ENCODE data around the gene KLC1.
"Not testable (repeated sequence)": the region's sequence is repeated elsewhere in the genome, so short reads cannot be mapped to it uniquely, and the experiment has no call there.

Gene KLC1

DNA sequence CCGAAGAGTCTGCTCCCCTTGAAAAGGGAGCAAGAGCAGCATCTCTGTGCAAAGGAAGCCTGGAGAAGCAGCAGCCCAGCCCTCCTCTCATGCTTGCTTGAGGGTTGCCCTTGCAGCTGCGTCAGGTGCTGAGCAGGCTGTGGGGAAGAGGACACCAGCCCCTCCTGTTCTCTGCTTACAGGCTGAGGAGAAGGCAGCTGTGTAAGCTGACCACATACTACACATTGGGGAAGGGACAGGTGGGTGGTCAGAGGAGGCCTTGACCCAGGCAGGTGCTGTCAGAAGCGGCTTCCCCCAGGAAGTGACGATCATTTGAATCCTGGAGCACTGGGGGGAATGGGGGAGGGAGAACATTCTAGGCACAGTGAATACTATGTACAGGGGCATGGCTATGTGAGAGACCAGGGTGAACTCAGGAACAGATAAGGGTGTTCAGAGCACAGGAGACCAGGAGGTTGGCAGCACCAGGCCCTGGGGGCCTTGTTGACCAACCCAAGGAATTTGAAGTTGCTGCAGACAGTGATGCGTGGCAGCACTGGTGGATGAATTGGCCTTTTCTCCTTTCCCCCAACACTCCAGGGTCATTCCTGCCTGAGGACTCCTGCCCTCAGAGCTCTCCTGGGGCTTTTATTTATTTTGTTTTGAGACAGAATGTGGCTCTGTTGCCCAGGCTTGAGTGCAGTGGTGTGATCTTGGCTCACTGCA is 2.7 kb upstream of the KLC1 start:
- DNase-seq, result no peak

GRCh38 chr14:103627073-103628025 is 1.7 kb upstream of the KLC1 start:
- DNase-seq, result no peak

- no peak for DNase-seq
Observed at GRCh38 chr14:103628221-103628683, 759 bp upstream of the KLC1 start.

- no peak for DNase-seq
Observed at GRCh38 chr14:103629503-103630121, 601 bp downstream of the KLC1 start.

- DNase-seq, result no peak
Observed at GRCh38 chr14:103630364-103631108, 1.5 kb downstream of the KLC1 start.

- DNase-seq, result no peak
Observed at GRCh38 chr14:103633391-103633790, 4.4 kb downstream of the KLC1 start.

- DNase-seq, result no peak
Observed at GRCh38 chr14:103634156-103634555, 5.1 kb downstream of the KLC1 start.

DNA sequence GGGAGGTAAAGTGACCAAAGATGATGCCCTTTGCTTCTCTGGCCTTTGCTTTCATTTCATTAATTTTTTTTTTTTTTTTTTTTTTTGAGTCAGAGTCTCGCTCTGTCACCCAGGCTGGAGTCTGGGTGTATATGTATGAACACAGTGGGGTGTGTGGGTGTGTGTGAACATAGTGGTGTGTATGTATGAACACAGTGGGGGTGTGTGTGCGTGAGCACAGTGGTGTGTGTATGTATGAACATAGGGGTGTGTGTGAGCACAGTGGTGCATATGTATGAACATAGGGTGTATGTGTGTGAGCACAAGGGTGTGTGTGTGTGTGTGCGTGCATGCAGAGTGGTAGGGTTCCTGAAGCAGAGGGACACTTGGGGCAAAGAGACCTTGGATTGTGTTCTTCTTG is 9.6 kb downstream of the KLC1 start:
- no peak for DNase-seq

DNA sequence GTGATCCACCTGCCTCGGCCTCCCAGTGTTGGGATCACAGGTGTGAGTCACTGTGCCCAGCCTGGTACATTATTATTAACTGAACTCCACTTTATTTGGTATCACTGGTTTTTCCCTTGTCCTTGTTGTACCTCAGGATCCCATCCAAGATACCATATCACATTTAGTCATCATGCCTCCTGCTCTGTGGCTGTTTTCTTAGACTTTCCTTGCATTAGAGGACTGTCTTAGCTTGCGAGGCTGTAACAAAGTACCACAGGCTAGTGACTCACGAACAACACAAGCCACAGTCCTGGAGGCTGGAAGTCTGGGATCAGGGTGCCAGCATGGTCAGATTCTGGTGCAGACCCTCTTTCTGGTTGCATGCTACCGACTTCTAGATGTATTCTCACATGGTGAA is 12.2 kb downstream of the KLC1 start:
- no peak for DNase-seq

- no peak for DNase-seq
Observed at GRCh38 chr14:103646189-103646588, 17.2 kb downstream of the KLC1 start.

- DNase-seq, result no peak
Observed at GRCh38 chr14:103649001-103649400, 20.0 kb downstream of the KLC1 start.

GRCh38 chr14:103650213-103650612 is 21.2 kb downstream of the KLC1 start:
- no peak for DNase-seq

DNA sequence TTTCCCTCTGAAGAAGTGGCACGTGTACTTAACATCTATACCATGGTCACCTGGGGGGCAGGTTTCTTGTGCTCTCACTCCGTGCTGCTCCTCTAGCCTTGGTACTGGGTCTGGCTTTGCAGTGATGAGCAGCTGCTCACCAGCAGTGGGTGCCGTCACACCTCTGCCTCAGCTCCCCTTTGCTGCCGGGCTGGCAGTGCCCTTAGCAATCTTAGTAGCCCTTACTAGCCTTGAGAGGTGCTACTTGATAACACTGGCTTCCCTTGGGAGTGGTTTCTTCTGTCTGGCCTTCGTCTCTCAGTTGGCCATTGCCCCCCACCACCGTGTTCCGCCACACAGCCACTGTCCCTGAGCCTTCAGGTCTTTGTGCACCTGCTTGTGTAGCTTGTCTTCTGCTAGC is 22.6 kb downstream of the KLC1 start:
- DNase-seq, result no peak

- no peak for DNase-seq
Observed at GRCh38 chr14:103652806-103653205, 23.8 kb downstream of the KLC1 start.

DNA sequence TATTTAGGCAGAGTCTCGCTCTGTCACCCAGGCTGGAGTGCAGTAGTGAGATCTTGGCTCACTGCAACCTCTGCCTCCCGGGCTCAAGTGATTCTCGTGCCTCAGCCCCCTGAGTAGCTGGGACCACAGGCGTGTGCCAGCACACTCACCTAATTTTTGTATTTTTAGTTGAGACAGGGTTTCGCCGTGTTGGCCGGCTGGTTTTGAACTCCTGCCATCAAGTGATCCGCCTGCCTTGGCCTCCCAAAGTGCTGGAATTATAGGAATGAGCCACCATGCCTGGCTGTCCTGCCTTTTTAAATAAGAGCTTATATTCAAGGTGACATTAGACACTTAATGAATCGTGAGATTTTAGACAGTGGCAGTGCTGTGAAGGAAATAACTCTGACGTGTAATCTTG is 24.3 kb downstream of the KLC1 start:
- DNase-seq, result not testable (repeated sequence)

- no peak for DNase-seq
Observed at GRCh38 chr14:103653805-103654204, 24.8 kb downstream of the KLC1 start.

GRCh38 chr14:103654619-103655018 is 25.6 kb downstream of the KLC1 start:
- no peak for DNase-seq

GRCh38 chr14:103656031-103656755 is 27.2 kb downstream of the KLC1 start:
- no peak for DNase-seq

- no peak for DNase-seq
Observed at GRCh38 chr14:103656756-103657133, 27.7 kb downstream of the KLC1 start.

- no peak for DNase-seq
Observed at GRCh38 chr14:103657471-103657870, 28.5 kb downstream of the KLC1 start.

DNA sequence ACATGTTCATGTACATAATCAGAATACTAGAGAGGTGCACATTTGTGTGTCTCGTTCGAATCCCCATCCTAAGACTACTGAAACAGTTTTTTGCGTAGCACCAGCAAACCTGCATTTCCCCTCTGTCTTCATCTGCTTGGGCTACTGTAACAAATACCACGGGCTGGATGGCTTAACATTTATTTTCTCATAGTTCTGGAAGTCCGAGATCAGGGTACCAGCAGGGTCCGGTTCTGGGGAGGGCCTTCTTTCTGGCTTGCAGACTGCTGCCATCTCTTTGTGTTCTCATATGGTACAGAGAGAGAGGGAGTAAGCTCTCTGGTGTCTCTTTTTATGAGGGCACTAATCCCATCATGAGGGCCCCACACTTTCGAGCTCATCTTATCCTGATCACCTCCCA is 30.6 kb downstream of the KLC1 start:
- no peak for DNase-seq

DNA sequence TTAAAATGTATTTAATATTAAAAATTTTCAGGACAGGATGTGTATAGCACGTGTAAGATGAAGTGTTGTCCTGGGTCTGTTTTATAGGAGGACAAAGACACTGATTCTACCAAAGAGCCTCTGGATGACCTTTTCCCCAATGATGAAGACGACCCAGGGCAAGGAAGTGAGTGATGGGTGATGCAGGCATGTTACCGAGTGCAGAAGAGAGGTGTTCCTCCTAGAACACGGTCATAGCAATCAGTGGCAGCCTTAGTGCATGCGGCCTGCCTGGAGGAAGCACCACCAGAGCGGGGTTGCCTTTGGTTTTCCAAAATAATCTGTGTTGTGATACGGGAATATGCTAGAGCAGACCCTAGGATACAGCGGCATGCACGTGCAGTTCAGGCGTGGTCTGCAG is 33.0 kb downstream of the KLC1 start:
- no peak for DNase-seq

Measured in NCI-H2081 treated with DMSO at 0.1 percent for 48 hours (cell line).